Esophagus muscularis mucosa (tissue), 4 donors: ENCODE results near the gene ATL2. TPM values are rescaled to one million over a fixed set of nuclear protein-coding genes. Genes with fewer than 3 reads are reported as not detected.
"Not testable (repeated sequence)": the region's sequence is repeated elsewhere in the genome, so short reads cannot be mapped to it uniquely, and the experiment has no call there.

Experiments used
- DNase-seq: peaks from one replicate; pipeline ENCODE4 v3.0.0-alpha.2; 2017; ENCODE audit errors: extremely low spot score
- H3K27ac ChIP-seq, 4 donors: fragments of 200-600 bp; sonication (generic); replicated peaks in 1 of 4; 1 replicate in 3 of 4; 2 replicates in 1 of 4; pipeline ENCODE4 v1.5.1; 2016 to 2019; ENCODE audit warnings: mild to moderate bottlenecking in 1 of 4
- H3K27me3 ChIP-seq, 4 donors: fragments of 200-600 bp; sonication (generic); one replicate each; pipeline versions ENCODE4 v1.5.1 to v1.6.0; 2016 to 2019
- H3K36me3 ChIP-seq, 4 donors: fragments of 200-600 bp; sonication (generic); one replicate each; pipeline ENCODE4 v1.5.1; 2016 to 2019
- H3K4me1 ChIP-seq, 4 donors: fragments of 200-600 bp; sonication (generic); one replicate each; pipeline ENCODE4 v1.5.1; 2016 to 2019
- H3K4me3 ChIP-seq, 4 donors: fragments of 200-600 bp; sonication (generic); 1 replicate in 2 of 4; 2 replicates in 2 of 4; pipeline ENCODE4 v1.5.1; 2016 to 2019; ENCODE audit warnings: mild to moderate bottlenecking in 4 of 4, moderate library complexity in 1 of 4
- H3K9me3 ChIP-seq, 4 donors: fragments of 200-600 bp; sonication (generic); 1 replicate in 3 of 4; 2 replicates in 1 of 4; pipeline ENCODE4 v1.5.1; 2016 to 2019
- CTCF ChIP-seq, 3 experiments: fragments of 200-600 bp in 2 of 3; fragments of 450-650 bp in 1 of 3; sonication (generic) in 2 of 3; IDR thresholded peaks; one replicate each; pipeline ENCODE4 v1.5.1; 2017 to 2019; ENCODE audit warnings: antibody characterized with exemption in 3 of 3, mild to moderate bottlenecking in 2 of 3, moderate library complexity in 1 of 3
- EP300 ChIP-seq: sonication (generic); formaldehyde crosslinking; IDR thresholded peaks from one replicate; pipeline ENCODE4 v1.6.1; 2017; ENCODE audit warnings: antibody characterized with exemption
- POLR2A ChIP-seq: fragments of 450-650 bp; IDR thresholded peaks from one replicate; pipeline ENCODE4 v1.6.1; 2017; ENCODE audit warnings: antibody characterized with exemption, moderate library complexity, mild to moderate bottlenecking, low read depth
- POLR2AphosphoS5 ChIP-seq, 2 donors: sonication (generic); formaldehyde crosslinking; IDR thresholded peaks; one replicate each; pipeline ENCODE4 v1.6.1; 2017; ENCODE audit warnings: antibody characterized with exemption in 2 of 2
- WGBS: methylation state at CpG from one replicate; pipeline ENCODE4 v1.1.5; 2018; 5-methylcytosine and 5-hydroxymethylcytosine counted together
- intact Hi-C: fragments of 100-400 bp; cut with DNase I; formaldehyde crosslinking; loops from one replicate; pipeline ENCODE4 v1.15.1; 2023
- total RNA-seq, 4 donors: library from RNA; depleted of rRNA; stranded (reverse); fragments of >200 nt; gene quantifications; one replicate each; pipeline versions ENCODE4 v1.1.0 to v1.2.1, GENCODE V29; 2016

The ATL2 gene
- total RNA-seq, 4 donors from 2014 or later = 159 to 260 (median 231) TPM

- no peak for DNase-seq
- 100% methylated on average over 2 of the region's 2 CpGs for WGBS
- intact Hi-C loops = no loop called here
Measured at GRCh38 chr2:38418735-38419134, 41.7 kb upstream of the ATL2 start.

GRCh38 chr2:38417745-38418689 is 40.9 kb upstream of the ATL2 start:
- Histone ChIP-seq H3K27ac (no peak overlapping the region), H3K9me3 (peaks cover 0 to 2% (median 0%) of the 10 kb centered on the region in 4 donors), H3K4me3 (no peak overlapping the region), H3K27me3 (no peaks in the 10 kb centered on the region), H3K4me1 (peaks cover 0 to 30% (median 29%) of the 10 kb centered on the region in 4 donors), H3K36me3 (no peaks in the 10 kb centered on the region)
- 60% methylated on average over 7 of the region's 7 CpGs for WGBS
- intact Hi-C loops = no loop called here
- TF ChIP-seq CTCF (IDR thresholded peaks at IDR 0.05) (no peak), POLR2AphosphoS5 (IDR thresholded peaks at IDR 0.05) (no peak), EP300 (no peak), POLR2A (no peak)
- no peak for DNase-seq

More at GRCh38 chr2:38418735-38419134, 41.7 kb upstream of the ATL2 start:
- no peak overlapping the region for H3K4me3 ChIP-seq
- H3K36me3 ChIP-seq = no peaks in the 10 kb centered on the region
- H3K9me3 ChIP-seq = no peaks in the 10 kb centered on the region
- H3K27me3 ChIP-seq = no peaks in the 10 kb centered on the region
- H3K4me1 ChIP-seq = peaks cover 0 to 30% (median 29%) of the 10 kb centered on the region in 4 donors
- no peak for TF ChIP-seq EP300
- TF ChIP-seq POLR2A = no peak
- TF ChIP-seq POLR2AphosphoS5 (IDR thresholded peaks at IDR 0.05) = no peak
- TF ChIP-seq CTCF (IDR thresholded peaks at IDR 0.05) = no peak
- no peak overlapping the region for H3K27ac ChIP-seq

GRCh38 chr2:38416296-38417036 is 39.4 kb upstream of the ATL2 start:
- Histone ChIP-seq H3K27me3 (no peaks in the 10 kb centered on the region), H3K36me3 (no peaks in the 10 kb centered on the region), H3K4me1 (peaks cover 0 to 30% (median 29%) of the 10 kb centered on the region in 4 donors), H3K4me3 (no peak overlapping the region), H3K9me3 (peaks cover 0 to 12% (median 4%) of the 10 kb centered on the region in 4 donors), H3K27ac (no peak overlapping the region)
- DNase-seq = no peak
- TF ChIP-seq POLR2AphosphoS5 (IDR thresholded peaks at IDR 0.05) = no peak
- no peak for TF ChIP-seq CTCF (IDR thresholded peaks at IDR 0.05)
- TF ChIP-seq EP300 = no peak
- TF ChIP-seq POLR2A = no peak
- intact Hi-C loops = no loop called here
- 85% methylated on average over 9 of the region's 9 CpGs for WGBS

GRCh38 chr2:38415728-38416291 is 38.7 kb upstream of the ATL2 start:
- no peak overlapping the region for H3K4me3 ChIP-seq
- TF ChIP-seq EP300 (no peak), POLR2A (no peak)
- H3K36me3 ChIP-seq = no peaks in the 10 kb centered on the region
- 91% methylated on average over 4 of the region's 4 CpGs for WGBS
- H3K27ac ChIP-seq = no peak overlapping the region
- DNase-seq = no peak
- no peaks in the 10 kb centered on the region for H3K27me3 ChIP-seq
- peaks cover 0 to 12% (median 4%) of the 10 kb centered on the region in 4 donors for H3K9me3 ChIP-seq
- intact Hi-C loops = no loop called here
- H3K4me1 ChIP-seq = peaks cover 0 to 30% (median 29%) of the 10 kb centered on the region in 4 donors

GRCh38 chr2:38415023-38415422 is 38.0 kb upstream of the ATL2 start:
- H3K4me3 ChIP-seq = no peak overlapping the region
- TF ChIP-seq CTCF (IDR thresholded peaks at IDR 0.05) = no peak
- DNase-seq = no peak
- no peaks in the 10 kb centered on the region for H3K27me3 ChIP-seq
- peaks cover 0 to 34% (median 32%) of the 10 kb centered on the region in 4 donors for H3K4me1 ChIP-seq
- intact Hi-C loops = no loop called here
- WGBS = 84% methylated on average over 3 of the region's 3 CpGs
- H3K9me3 ChIP-seq = peaks cover 0 to 12% (median 4%) of the 10 kb centered on the region in 4 donors
- H3K27ac ChIP-seq = no peak overlapping the region
- H3K36me3 ChIP-seq = no peaks in the 10 kb centered on the region

- H3K27ac ChIP-seq, DNase-seq, H3K27me3 ChIP-seq, intact Hi-C loops, H3K36me3 ChIP-seq, H3K4me3 ChIP-seq: not testable (repeated sequence)
- Histone ChIP-seq H3K9me3 (peaks cover 0 to 12% (median 4%) of the 10 kb centered on the region in 4 donors), H3K4me1 (peaks cover 4 to 34% (median 29%) of the 10 kb centered on the region in 4 donors)
- 90% methylated on average over 4 of the region's 4 CpGs for WGBS
Measured at GRCh38 chr2:38412235-38412871, 35.3 kb upstream of the ATL2 start.
